Right forelimb (tissue), 1 donor: ENCODE results near the gene SRCAP.
"Not testable (repeated sequence)": the region's sequence is repeated elsewhere in the genome, so short reads cannot be mapped to it uniquely, and the experiment has no call there.

ENCODE experiments used
- DNase-seq: peaks from one replicate; pipeline ENCODE4 v3.0.0-alpha.2; 2018

Gene SRCAP

DNA sequence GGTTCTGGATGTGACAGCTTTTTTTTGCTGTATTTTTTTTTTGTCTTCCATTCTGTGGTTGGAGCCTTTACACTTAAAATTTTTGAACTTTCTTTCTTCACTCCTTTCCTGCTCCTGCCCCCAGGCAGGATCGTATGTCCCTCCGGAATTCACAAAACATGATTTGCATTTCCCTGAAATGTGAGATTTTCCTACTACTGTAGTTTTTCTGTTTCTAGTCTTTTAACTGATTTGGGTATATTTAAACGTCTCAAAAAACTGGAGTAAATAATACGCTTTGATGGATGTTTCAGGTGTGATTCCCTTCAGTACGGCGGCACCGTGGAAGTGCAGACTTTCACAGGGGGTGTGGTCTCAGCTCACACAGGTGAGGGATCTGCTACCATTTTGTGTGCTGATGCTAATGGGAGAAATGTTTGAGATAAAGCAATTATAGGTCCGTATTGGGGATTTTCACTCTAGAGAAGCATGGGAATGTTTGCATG lies 686 bp downstream of the SRCAP start:
- DNase-seq: no peak

DNA sequence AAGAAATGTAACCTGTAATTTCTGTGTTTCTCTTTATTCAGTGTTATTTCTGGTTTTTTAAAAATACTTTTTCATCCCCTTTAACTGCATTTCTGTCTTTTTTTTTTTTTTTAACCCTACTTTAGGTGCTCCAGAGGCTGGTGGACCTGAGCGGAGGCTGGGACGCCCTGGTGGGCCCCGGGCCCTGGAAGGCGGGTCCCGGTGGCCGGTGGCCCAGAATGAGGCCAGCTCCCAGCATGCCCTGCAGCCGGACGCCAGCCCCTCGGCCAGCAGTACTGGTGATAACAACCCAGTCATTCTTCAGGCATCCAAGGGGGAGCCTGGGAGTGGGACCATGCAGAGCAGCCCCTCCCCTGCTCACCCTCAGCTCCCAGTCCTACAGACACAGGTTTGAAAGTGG lies 1.5 kb downstream of the SRCAP start:
- no peak for DNase-seq

DNA sequence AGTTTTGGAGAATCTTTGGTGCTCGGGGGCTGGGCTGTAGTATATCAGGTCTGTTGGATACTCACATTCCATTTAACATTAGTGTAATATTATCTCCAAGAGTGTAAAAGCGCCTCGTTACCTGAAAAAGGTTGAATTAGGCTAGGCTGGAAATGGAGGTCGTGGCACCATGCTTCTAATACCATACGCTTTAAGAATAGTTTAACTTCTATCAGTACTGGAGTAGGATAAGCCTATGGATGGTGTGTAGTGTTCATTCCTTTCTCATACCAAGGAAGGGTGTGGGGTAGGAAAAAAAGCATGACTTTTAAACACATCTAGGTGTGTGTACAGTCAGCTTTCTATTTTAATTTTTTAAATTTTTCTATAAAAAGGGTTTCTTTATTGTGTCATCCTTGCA lies 2.0 kb downstream of the SRCAP start:
- DNase-seq: no peak

DNA sequence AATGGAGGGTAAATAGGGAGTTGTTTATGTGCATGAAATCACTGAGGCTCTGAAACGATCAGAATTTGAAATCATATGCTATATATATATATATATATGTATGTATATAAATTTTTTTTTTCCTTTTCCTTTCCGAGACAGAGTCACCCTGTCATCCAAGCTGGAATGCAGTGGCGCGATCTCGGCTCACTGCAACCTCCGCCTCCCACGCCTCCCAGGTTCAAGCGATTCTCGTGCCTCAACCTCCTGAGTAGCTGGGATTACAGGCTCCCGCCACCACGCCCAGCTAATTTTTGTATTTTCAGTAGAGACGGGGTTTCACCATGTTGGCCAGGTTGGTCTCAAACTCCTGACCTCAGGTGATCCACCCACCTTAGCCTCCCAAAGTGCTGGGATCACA lies 4.1 kb downstream of the SRCAP start:
- DNase-seq: not testable (repeated sequence)

DNA sequence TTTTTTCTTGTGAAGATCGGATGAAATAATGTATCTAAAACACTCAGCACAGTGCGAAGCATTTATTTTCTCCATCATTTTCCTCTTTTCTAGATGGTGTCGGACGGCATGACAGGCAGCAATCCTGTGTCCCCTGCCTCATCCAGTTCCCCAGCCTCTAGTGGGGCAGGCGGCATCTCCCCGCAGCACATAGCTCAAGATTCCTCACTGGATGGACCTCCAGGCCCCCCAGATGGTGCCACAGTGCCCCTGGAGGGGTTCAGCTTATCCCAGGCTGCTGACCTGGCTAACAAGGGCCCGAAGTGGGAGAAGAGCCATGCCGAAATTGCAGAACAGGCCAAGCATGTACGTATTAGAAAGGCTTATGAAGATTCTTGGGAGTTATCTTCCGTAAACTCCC lies 5.0 kb downstream of the SRCAP start:
- DNase-seq: no peak

DNA sequence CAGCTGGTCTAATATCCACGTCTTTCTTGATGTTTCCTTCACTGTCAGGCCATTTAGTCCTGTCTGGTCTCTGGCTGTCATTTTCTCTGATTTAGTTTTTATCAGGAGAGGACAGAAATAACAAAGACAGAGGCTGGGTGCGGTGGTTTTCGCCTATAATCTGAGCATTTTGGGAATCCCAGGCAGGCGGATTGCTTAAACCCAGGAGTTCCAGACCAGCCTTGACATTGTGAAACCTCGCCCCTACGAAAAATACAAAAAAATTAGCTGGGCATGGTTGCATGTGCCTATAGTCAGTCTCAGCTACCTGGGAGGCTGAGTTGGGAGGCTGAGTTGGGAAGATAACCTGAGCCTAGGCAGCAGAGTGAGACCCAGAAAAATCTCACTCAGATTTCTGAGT lies 7.1 kb downstream of the SRCAP start:
- no peak for DNase-seq

DNA sequence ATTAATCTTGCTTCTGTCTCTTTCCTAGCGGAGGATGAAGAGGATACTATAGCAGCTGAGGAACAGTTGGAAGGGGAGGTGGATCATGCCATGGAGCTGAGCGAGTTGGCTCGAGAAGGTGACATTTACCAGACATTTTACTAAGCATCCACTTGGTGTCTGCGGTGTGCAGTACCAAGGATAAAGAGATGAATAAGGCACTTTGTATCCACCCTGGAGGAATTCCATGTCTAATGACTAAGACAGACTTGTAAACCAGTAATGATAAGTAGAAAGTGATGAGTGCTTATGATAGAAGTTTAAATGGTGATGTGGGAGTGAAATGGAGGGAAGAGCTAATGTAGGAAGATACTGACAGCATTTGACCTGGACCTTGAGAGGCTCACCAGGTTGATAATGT lies 12.0 kb downstream of the SRCAP start:
- no peak for DNase-seq

DNA sequence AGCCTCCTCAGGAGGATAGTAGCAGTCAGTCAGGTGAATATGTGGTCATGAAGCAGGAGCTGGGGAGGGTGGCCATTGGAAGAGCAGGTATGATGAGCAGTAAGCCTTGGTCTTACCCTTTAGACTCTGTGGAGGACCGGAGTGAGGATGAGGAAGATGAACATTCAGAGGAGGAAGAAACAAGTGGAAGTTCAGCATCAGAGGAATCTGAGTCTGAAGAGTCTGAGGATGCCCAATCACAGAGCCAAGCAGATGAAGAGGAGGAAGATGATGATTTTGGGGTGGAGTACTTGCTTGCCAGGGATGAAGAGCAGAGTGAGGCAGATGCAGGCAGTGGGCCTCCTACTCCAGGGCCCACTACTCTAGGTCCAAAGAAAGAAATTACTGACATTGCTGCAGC lies 12.7 kb downstream of the SRCAP start:
- DNase-seq: no peak

DNA sequence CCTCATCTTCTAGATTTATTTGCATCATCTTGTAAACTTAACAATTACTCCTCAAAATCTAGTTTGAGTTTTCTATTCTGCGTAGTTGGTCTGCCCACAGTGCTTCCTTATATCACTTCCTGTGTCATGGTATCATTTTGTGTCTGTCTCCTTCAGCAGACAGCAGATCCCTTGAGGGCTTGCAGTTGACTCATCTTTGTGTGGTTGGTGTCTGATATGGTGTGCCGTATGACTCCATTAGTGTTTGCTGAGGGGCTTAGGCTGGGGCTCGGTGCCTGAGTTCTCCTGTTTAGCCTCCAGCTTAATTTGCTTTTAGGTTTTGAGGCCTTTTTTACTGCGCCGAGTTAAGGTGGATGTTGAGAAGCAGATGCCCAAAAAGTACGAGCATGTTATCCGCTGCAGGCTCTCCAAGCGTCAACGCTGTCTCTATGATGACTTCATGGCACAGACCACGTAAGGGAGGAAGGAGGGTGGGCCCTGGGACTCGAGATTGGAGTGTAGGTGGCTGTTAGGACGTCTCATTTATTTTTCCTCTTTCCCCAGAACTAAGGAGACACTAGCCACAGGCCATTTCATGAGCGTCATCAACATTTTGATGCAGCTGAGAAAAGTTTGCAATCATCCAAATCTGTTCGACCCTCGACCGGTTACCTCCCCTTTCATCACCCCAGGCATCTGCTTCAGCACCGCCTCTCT lies 16.9 kb downstream of the SRCAP start:
- DNase-seq: no peak

DNA sequence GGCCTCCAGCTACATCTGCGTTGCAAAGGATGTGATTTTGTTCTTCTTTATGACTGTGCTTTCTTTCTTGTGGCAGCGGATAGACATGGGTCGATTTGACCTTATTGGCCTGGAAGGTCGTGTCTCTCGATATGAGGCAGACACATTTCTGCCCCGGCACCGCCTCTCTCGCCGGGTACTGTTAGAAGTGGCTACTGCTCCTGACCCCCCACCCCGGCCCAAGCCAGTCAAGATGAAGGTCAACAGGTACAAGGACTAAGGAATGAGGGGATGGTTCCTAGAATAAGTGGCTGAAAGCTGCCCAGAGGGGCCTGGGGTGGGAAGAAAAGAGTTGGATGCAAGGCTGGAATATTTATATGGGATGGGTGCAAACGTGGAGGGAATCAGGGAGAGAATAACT lies 21.1 kb downstream of the SRCAP start:
- no peak for DNase-seq

DNA sequence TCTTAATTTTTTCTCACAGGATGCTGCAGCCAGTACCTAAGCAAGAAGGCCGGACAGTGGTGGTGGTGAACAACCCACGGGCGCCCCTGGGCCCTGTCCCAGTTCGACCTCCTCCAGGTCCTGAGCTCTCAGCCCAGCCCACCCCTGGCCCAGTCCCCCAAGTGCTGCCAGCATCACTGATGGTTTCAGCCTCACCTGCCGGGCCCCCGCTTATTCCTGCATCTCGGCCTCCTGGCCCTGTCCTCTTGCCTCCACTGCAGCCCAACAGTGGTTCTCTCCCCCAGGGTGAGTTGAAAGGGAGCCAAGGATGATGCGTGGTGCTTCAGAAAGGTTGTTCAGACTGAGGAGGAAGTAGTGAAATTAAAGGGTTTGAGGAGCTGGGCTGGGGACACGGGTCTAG lies 21.7 kb downstream of the SRCAP start:
- DNase-seq: no peak

DNA sequence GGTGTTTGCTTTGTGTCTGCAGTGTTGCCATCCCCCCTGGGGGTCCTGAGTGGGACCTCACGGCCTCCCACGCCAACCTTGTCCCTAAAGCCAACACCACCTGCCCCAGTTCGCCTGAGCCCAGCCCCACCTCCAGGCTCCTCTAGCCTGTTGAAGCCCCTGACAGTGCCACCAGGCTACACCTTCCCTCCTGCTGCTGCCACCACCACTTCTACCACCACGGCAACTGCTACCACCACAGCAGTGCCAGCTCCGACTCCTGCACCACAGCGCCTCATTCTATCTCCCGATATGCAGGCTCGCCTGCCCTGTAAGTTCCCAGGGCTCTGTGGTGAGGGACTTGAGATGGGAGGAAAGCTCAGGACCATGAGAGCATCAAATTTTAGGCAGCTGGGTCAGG lies 22.2 kb downstream of the SRCAP start:
- no peak for DNase-seq

DNA sequence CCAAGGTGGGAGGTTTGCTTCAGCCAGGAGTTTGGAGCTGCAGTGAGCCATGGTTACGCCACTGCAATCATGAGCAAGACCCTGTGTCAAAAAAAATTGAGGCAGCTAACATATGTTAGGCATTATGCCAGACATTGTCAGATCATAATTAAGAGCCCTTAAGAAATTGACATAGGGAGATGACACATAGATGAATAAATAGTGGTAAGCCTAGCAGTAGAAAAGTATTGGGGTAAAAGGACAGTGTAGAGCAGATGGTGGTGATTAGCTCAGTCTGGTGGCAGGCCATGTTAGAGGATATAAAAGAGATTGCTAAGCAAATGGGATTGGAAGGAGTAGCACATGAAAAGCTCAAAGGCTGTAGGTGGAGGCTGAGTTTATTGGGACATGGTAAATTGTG lies 22.6 kb downstream of the SRCAP start:
- DNase-seq: no peak

DNA sequence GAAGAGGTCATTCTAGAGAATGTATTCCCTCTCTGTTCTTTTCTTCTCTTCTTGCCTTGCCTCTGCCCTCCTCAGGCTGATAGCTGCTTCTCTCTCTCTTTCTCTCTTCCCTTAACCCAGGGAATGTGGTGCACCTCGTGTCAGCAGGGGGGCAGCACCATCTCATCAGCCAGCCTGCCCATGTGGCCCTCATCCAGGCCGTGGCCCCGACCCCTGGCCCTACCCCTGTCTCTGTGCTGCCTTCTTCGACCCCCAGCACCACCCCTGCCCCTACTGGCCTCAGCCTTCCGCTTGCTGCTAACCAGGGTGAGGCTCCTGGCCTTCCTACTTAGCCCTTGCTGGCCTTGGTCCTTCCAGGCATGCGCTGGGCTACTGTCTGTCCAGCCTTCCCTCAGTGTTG lies 23.5 kb downstream of the SRCAP start:
- no peak for DNase-seq

DNA sequence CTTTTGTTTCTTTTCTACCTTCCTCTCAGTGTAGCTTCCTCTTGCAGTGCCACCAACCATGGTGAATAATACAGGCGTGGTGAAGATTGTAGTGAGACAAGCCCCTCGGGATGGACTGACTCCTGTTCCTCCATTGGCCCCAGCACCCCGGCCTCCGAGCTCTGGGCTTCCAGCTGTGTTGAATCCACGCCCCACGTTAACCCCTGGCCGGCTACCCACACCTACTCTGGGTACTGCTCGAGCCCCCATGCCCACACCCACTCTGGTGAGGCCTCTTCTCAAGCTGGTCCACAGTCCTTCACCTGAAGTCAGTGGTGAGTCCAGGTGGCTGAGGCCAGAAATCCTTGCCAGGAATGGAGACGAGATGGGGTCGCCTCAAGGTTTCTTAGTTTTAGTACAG lies 23.9 kb downstream of the SRCAP start:
- DNase-seq: no peak

DNA sequence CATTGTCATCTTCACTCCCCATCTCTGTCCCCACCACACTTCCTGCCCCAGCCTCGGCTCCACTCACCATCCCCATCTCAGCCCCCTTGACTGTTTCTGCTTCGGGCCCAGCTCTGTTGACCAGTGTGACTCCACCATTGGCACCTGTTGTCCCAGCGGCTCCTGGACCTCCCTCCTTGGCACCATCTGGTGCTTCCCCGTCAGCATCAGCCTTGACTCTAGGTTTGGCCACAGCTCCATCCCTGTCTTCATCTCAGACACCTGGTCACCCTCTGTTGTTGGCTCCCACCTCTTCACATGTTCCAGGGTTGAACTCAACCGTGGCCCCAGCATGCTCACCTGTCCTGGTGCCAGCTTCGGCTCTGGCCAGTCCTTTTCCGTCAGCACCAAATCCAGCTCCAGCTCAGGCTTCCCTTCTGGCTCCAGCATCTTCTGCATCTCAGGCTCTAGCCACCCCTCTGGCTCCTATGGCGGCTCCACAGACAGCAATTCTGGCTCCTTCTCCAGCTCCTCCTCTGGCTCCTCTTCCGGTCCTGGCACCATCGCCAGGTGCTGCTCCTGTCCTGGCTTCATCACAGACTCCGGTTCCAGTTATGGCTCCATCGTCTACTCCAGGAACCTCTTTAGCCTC lies 24.9 kb downstream of the SRCAP start:
- no peak for DNase-seq

DNA sequence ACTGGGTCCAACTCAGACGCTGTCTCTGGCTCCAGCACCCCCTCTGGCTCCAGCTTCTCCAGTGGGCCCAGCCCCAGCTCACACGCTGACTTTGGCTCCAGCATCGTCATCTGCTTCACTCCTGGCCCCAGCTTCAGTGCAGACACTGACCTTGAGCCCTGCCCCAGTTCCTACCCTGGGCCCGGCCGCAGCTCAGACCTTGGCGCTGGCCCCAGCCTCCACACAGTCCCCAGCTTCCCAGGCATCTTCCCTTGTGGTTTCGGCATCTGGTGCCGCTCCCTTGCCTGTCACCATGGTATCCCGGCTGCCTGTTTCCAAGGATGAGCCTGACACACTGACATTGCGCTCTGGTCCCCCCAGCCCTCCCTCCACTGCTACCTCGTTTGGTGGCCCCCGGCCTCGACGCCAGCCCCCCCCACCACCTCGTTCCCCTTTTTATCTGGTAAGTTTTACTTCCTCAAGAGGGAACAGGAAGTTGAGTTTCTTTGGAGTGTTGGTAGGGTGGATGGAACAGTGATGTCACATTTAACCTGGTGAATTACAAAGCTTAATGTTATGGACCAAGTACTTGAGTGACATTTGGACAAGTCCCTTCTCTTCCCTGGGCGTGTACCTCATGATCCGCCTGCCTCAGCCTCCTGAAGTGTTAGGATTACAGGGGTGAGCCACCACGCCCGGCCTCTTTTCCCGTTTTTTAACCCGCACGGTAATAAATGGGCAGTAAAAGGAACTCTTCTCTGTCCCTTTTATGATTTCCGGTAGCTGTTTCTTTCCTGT lies 25.9 kb downstream of the SRCAP start:
- DNase-seq: no peak

DNA sequence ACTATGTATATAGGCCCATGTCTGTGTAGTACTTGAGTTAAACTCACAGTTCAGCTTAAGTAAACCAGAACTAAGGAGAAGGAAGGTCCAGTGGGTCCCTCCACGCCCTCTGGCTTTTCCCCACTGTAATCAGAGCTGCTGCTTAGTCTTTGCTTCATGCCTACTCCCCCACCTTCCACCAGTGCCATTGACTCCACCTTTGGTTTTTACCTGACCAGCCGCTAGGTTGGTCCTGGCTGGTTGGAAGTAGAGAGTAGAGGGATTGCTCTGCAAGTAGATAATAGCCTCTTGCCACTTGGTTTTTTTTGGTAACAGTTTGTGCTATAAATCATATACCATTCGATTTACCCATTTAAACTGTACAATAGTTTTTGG lies 26.4 kb downstream of the SRCAP start:
- DNase-seq: no peak

DNA sequence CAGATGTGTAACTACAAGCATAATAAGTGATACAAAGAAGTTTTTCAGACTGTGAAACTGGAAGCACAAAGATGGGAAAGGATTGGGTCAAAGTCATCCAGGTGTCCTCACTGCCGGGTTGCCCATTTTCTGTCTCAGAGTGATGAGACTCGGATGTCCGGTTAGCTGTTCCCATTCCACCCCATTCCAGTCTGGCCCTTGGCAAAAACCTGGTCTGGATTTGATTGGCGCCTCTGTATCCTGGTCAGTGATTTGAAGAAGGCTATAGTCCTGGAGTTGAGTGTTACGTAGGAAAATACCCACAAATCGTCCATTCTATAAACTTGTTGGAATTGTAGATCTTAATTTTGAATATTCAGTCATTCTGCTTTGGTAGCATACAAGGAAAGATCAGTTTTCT lies 29.4 kb downstream of the SRCAP start:
- DNase-seq: no peak

DNA sequence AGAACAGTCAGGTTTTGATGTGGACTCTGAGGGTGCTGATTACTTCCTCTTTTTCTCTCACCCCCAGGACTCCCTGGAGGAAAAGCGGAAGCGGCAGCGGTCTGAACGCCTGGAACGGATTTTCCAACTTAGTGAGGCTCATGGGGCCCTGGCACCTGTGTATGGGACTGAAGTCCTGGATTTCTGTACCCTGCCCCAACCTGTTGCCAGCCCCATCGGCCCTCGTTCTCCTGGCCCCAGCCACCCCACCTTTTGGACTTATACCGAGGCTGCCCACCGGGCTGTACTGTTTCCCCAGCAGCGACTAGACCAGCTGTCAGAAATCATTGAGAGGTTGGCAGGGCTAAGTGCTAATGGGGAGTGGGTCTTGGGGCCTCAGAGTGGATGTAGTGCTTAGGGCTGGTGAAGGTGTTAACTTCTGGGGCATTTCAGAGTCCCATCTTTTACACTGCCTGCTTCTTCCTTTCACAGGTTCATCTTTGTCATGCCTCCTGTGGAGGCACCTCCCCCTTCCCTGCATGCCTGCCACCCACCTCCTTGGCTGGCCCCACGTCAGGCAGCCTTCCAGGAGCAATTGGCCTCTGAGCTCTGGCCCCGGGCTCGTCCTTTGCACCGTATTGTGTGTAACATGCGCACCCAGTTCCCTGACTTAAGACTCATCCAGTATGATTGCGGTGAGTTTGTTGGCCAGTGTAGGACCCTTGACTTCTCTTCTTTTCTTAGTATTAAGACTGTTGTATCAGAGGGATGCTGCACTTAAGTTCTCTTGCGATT lies 30.1 kb downstream of the SRCAP start:
- DNase-seq: no peak

DNA sequence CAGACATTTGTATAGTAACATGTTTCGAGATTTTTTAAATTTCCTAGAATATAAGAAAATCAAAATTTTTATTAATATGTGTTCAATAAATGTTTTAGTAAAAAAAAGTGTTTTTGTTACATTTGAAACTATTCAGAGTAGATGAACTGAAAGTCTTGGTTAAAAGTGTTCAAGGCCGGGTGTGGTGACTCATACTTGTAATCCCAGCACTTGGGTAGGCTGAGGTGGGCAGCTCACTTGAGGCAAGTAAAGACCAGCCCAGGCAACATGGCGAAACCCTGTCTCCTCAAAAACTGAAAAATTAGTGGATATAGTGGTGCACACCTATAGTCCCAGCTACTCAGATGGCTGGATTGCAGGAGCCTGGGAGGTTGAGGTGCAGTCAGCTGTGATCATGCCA lies 32.4 kb downstream of the SRCAP start:
- no peak for DNase-seq

DNA sequence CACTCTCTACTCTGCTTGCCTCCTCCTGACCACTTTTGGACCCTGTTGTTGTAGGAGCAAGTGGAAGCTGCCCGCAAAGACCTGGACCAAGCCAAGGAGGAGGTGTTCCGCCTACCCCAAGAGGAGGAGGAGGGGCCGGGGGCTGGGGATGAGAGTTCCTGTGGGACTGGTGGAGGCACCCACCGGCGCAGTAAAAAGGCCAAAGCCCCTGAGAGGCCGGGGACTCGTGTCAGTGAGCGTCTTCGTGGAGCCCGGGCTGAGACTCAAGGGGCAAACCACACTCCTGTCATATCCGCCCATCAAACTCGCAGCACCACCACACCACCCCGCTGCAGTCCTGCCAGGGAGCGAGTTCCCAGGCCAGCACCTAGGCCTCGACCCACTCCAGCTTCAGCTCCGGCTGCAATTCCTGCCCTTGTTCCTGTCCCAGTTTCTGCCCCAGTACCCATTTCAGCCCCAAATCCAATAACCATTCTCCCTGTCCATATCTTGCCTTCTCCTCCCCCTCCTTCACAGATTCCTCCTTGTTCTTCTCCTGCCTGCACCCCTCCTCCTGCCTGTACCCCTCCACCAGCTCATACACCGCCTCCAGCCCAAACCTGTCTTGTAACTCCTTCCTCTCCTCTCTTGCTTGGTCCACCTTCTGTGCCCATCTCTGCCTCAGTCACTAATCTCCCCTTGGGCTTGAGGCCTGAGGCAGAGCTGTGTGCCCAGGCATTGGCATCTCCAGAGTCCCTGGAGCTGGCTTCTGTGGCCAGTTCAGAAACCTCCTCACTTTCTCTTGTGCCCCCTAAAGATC lies 38.2 kb downstream of the SRCAP start:
- no peak for DNase-seq
